ENCODE data around the gene PROB1. TPM values are rescaled to one million over a fixed set of nuclear protein-coding genes. Genes with fewer than 3 reads are reported as not detected.

PROB1 gene
- total and polyA plus RNA-seq, 9 of the 15 experiments (the other 6 are each of a cell fraction or from before 2014, with no cell fraction given), result 0.01 to 1.8 (median 0.47) TPM

- Histone ChIP-seq H3K36me3 (ENCODE audit: control insufficient read depth, insufficient read depth, low read length) (peaks cover 18% of the 10 kb centered on the region), H3K4me1 (replicated peaks in 1 of 2; ENCODE audit: control insufficient read depth in 2 of 2, insufficient read depth in 2 of 2, low read length in 2 of 2) (peaks cover 11 to 13% of the 10 kb centered on the region in 2 experiments; a peak in 4 of 5 replicates), H3K79me2 (ENCODE audit: control insufficient read depth, insufficient read depth, low read length) (peaks cover 52% of the 10 kb centered on the region), H3K4me3 (peak within 1 kb of the TSS; percentile 86), H3K9ac (ENCODE audit: insufficient read depth in 1 of 2, low read depth in 2 of 2, low read length in 2 of 2) (peak within 1 kb of the TSS; percentile 99 to 100), H2AFZ (ENCODE audit: low read depth, low read length) (peak within 1 kb of the TSS; percentile 92), H3K27me3 (ENCODE audit: control insufficient read depth in 2 of 2, insufficient read depth in 2 of 2, low read length in 2 of 2) (no peaks in the 10 kb centered on the region), H3K27ac (ENCODE audit: extremely low read depth, low read depth, low read length) (peak within 1 kb of the TSS; percentile 100), H3K4me2 (ENCODE audit: insufficient read depth, low read length) (peak within 1 kb of the TSS; percentile 91), H3K9me1 (ENCODE audit: control insufficient read depth, insufficient read depth, low read length) (no peaks in the 10 kb centered on the region), H4K20me1 (replicated peaks; ENCODE audit: control insufficient read depth, insufficient read depth, low read length) (peaks cover 26% of the 10 kb centered on the region), H3K9me3 (replicated peaks; ENCODE audit: control insufficient read depth, insufficient read depth, low read depth, low read length) (no peaks in the 10 kb centered on the region)
- DNase-seq (ENCODE audit: extremely low read depth in 1 of 4, low spot score in 3 of 4), result peak; percentile 89 to 100 (median 92)
- CTCF ChIA-PET (ENCODE audit: low intra/inter-chr PET ratio), result no interaction called here
- POLR2A ChIA-PET, result interaction anchor here (0.6 to 3.3 kb wide), 23 partner anchors 9 to 1123 kb away, joined by 3 to 26 read pairs (median 3); partner anchors contain the start of genes HSPA9 and MATR3
- peak; percentile 88 for ATAC-seq
- intact Hi-C loops (cut with micrococcal nuclease), result loop anchor here (2.0 to 5.0 kb wide), 4 partner anchors 45 to 765 kb away; partner anchors contain the start of genes HSPA9 and SPATA24
- BruUV-seq (replicated peaks), result no TSS peak
- under 1% methylated on average over 59 of the region's 66 CpGs for WGBS (ENCODE audit: insufficient coverage, low coverage, missing lambda C conversion rate)
- in situ Hi-C loops (cut with MboI), result no loop called here
- FAIRE-seq, result peak; percentile 86
- TF ChIP-seq FUS (optimal IDR thresholded peaks at IDR 0.05; ENCODE audit: low read depth, low read length) (no peak), ZNF766 (CRISPR knock-in tag; conservative IDR thresholded peaks at IDR 0.05) (no peak), GTF3C2 (IDR thresholded peaks at IDR 0.05; ENCODE audit: borderline replicate concordance, extremely low read depth, insufficient read length) (no peak), ATF6 (CRISPR knock-in tag; IDR thresholded peaks at IDR 0.05) (no peak), ZNF174 (CRISPR knock-in tag; IDR thresholded peaks at IDR 0.05) (no peak), NCOR1 (IDR thresholded peaks at IDR 0.05) (no peak; the same call in 1 of the 2 replicates), TRIM25 (IDR thresholded peaks at IDR 0.05; ENCODE audit: borderline replicate concordance) (no peak; the same call in 1 of the 2 replicates), TEAD1 (CRISPR knock-in tag; IDR thresholded peaks at IDR 0.05) (peak; percentile 8 to 77; a peak in 1 of 4 replicates), POLR2AphosphoS5 (IDR thresholded peaks at IDR 0.05; ENCODE audit: control insufficient read depth, insufficient read depth, low read depth, low read length) (peak; percentile 93), CREBBP (IDR thresholded peaks at IDR 0.05; ENCODE audit: low read depth, low read length) (no peak), STAT5A (IDR thresholded peaks at IDR 0.05; ENCODE audit: borderline replicate concordance, low read length) (no peak), NCOA6 (IDR thresholded peaks at IDR 0.05) (peak; percentile 73)
Measured at GRCh38 chr5:139341689-139342422, 53.0 kb downstream of the PROB1 start, which contains the start of gene PAIP2. TSS of gene PAIP2 (plus strand) at chr5:139341854. CDS start at chr5:139363785, 21,931 bp downstream.
